HG03469 (cell line): ENCODE measurements around the gene SIRT7.

ENCODE experiments used
- ATAC-seq: cut with Tn5 transposase; IDR thresholded peaks from one replicate; pipeline ENCODE4 v1.9.1; 2021; ENCODE audit warnings: mild to moderate bottlenecking, moderate library complexity, moderate number of reproducible peaks; ENCODE audit not compliant: unreplicated experiment

Gene SIRT7

DNA sequence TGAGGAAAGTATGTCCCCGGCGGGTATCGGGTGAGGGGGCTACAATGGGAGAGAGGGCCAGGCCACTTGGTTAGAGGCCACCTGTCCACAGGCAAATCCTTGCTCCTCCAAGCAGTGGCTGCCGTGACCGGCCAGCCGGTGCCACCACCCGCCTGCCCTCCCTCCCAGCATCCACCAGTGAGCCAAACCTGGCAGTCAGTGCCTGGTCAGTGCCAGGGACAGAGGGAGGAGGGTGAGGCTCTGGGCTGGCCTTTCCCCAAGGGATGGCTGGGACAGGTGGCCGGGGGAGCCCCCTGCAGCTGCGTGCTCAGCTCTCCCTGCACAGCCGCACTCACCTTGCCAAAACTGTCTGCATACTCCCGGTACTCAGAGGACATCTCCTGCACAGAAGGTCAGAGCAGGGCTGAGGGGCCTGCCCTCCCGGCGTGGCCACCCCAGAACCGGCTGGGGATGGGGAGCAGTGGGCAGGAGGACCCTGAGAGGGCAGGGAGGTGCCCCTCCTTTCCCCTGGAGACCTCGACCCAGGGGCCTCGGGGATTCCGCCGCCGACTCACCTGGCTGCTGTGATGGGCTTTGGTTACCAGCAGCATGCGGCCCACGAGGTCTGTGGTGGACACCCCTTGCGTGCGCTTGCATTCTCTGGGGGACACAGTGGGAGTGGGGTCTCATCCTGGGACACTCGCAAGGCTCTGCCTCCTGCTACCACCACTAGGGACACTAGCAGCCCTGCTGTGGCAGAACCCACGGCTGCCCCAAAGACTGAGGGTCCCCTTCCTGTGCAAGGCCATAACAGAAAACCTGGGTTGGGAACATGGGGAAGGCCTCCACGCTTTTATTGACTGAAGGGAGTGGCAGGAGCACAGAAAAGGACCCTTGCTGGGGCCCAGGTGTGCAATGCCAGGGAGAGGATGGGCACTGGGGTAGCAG lies 10.5 kb downstream of the SIRT7 start:
- ATAC-seq: no peak

- ATAC-seq: no peak
Measured at GRCh38 chr17:81906476-81907218, 11.3 kb downstream of the SIRT7 start.

DNA sequence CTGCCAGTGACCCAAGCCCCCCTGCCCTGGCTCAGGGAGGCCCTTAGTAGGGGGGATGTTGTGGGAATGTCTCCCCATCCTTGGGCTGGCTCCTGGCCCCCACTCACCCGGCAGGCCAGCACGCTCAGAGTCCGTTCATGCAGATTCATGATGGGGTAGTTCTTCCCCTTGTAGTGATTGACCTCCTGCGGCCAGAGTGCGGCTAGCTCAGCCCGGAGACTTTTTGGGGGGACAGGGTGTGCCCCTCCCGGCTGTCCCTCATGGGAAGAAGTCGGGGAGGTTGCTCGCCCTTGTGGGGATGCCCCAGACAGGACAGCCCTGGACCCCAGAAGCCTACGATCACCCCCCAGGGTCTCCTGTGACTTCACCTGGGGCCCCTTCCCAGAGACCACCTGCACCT lies 12.0 kb downstream of the SIRT7 start:
- no peak for ATAC-seq

DNA sequence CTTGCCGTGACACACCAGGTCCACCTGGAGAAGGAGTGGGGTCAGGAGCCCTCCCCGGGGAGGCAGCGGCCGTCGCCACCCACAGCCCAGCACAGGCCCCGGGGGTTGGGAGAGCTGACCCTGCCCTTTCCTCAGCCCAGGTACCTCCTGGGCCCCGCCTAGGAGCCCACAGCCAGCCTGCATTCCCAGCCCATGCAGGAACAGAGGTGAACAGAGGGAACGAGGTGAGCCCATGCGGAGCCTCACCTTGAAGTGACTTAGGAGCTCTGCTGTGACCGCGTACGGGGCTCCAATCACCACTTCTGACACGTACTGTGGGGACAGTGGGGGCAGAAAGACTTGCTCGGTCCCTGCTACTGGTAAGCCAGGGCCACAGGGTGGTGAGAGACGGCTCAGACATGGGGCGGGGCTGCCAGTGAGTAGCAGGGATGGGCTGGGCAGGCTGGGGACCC lies 12.5 kb downstream of the SIRT7 start:
- ATAC-seq: no peak

DNA sequence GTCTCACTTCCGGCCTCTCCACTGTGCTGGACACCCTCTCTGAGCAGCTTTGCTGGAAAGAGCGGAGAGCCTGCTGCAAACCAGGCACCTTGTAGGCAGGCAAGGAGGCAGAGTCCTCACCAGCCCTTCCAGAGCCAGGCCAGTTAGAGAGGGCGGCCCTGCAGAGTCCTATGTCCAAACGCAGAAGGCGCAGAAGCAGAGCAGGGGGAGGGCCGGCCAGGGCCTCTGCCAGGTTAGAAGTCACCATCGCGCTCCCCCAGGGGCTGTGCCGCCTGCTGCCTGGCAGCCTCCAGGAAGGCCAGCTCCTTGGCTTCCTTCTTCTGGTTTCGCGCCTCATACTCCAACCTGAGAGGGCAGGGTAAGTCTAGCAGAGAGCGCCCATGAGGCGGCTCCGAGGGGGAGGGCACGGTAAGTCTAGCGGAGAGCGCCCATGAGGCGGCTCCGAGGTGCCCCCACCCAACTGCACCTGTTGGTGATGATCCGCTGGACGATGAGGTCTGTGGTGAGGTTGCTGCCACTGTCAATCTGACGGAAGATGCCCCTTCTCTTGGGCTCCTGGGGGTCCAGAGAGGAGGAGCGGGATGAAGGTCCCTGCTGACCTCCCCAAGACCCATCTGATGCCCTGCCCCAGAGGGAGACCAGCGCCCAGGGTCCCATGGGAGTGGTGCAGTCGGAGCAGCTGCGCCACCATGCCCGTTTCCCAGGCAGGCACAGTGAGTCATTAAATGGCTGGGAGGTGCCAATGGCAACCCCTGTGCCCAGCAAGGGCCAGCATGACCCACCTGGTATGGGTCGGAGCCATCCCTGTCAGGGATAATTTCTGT lies 13.2 kb downstream of the SIRT7 start:
- ATAC-seq: no peak

DNA sequence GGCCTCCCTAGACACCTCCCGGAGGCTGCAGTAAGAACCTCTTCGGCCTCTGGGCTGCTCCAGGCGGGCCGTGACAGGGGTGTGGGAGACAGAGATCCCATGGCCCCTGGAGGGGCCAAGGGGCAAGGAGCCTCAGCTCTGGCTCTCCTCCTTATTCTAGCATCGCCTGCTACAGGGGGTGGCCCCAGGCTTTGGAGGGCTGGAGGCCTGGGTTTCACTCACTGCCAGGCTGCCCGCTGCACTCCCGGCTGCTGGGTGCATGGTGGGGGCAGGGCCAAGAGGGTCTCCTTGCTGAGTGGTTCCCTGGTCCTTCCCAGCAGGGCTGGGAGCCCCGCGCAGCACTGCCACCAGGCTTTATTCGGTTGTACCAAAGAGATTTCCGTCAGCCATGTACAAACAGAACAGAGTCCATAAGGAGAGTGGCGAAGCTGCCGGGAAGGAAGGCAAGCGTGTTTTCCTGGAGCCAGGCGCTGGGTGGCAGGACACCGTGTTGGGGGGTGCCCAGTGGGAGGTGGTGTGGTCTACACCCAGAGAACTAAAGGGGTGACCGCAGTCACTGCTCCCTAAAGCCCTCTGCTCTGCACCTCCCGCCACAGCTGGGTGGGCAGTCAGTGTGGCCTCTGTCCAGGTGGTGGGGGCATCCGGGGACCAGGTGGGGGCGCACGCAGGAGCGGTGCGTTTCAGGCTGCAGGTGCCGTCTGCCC lies 13.9 kb downstream of the SIRT7 start:
- no peak for ATAC-seq

GRCh38 chr17:81903415-81903831 lies 14.6 kb downstream of the SIRT7 start:
- no peak for ATAC-seq

GRCh38 chr17:81902653-81903414 lies 15.1 kb downstream of the SIRT7 start:
- no peak for ATAC-seq

- no peak for ATAC-seq
Measured at GRCh38 chr17:81902023-81902652, 15.8 kb downstream of the SIRT7 start, which contains the start of gene NPB. Gene NPB, plus strand, starts transcription at chr17:81902238. Its CDS starts 40 bp downstream, at chr17:81902278.

- ATAC-seq: no peak
Measured at GRCh38 chr17:81901167-81902022, 16.6 kb downstream of the SIRT7 start.

- ATAC-seq: no peak
Measured at GRCh38 chr17:81900181-81900820, 17.7 kb downstream of the SIRT7 start.

- ATAC-seq: no peak
Measured at GRCh38 chr17:81899514-81900166, 18.3 kb downstream of the SIRT7 start.

DNA sequence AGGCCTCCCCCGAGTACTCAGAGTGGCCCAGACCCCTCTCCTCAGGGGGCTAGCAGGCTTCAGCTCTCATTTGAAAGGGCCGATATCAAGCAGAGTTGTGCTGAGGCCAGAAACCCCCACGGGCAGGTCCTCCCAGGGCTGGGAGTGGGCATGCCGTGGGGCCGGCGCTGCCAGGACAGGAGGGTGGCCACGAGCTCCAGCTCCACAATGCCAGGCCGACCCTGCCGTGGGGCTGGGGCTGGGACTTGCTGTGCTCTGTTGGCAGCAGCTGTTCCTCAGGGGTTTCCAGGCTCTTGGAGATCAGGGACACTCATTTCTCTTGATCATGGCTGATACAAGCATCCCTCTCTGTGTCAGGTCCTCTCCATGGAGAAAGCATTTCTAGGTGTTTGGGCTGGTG lies 19.1 kb downstream of the SIRT7 start:
- ATAC-seq: no peak

DNA sequence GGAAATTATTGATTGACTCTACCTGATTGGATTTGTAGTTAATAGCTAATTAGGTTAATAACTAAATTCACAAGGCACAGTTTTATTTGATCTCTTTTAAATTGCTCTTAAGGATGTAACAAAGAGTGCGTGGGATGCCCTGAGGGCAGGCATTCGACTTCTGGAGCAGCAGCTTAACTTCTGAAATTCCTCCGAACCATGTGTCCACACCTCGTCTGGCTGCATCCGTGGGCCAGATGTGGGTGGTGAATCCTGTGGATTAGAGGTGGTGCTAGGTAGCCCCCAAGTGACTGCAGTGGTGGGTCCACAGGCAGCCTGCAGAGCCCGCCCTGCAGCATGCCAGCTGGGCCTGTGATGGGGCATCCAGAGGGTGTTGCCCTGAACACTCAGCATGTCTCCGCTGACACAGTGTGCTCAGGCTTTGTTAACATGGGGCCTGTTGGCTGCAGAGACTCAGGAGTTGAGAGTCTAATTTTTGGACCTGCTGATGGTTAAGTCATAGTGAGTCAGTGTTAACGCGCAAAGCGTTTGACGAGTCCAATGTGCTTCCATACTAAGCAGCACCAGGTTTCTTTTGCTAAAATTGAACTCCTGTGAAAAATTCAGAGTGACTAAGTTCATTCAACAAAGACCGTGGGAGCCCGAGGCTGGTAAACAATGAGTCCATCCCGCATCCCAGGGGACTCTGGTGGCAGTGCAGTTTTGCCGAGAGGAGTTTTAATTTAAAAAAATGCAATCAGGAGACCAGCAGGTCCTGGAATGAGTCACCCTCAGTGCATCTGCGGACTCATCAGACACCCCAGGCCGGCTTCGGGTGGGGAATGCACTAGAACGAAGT lies 19.7 kb downstream of the SIRT7 start:
- no peak for ATAC-seq

DNA sequence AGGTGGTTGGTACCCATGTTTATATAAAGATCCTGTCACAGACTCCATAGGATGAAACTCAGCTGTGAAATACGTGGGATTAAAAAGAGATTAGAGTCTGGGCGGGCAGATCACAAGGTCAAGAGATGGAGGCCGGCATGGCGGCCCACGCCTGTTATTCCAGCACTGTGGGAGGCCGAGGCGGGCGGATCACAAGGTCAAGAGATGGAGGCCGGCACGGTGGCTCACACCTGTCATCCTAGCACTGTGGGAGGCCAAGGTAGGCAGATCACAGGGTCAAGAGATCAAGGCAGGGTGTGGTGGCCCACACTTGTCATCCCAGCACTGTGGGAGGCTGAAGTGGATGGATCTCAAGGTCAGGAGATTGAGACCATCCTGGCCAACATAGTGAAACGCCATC lies 22.6 kb downstream of the SIRT7 start:
- no peak for ATAC-seq

GRCh38 chr17:81891303-81891552 lies 26.7 kb downstream of the SIRT7 start:
- ATAC-seq: no peak
